Measurements from ENCODE around the gene DDIT4. TPM values are rescaled to one million over a fixed set of nuclear protein-coding genes. Genes with fewer than 3 reads are reported as not detected.
"Not testable (repeated sequence)": the region's sequence is repeated elsewhere in the genome, so short reads cannot be mapped to it uniquely, and the experiment has no call there.

Gene DDIT4
- total RNA-seq, 4 donors from 2014 or later = 93.0 to 309 (median 134) TPM

DNA sequence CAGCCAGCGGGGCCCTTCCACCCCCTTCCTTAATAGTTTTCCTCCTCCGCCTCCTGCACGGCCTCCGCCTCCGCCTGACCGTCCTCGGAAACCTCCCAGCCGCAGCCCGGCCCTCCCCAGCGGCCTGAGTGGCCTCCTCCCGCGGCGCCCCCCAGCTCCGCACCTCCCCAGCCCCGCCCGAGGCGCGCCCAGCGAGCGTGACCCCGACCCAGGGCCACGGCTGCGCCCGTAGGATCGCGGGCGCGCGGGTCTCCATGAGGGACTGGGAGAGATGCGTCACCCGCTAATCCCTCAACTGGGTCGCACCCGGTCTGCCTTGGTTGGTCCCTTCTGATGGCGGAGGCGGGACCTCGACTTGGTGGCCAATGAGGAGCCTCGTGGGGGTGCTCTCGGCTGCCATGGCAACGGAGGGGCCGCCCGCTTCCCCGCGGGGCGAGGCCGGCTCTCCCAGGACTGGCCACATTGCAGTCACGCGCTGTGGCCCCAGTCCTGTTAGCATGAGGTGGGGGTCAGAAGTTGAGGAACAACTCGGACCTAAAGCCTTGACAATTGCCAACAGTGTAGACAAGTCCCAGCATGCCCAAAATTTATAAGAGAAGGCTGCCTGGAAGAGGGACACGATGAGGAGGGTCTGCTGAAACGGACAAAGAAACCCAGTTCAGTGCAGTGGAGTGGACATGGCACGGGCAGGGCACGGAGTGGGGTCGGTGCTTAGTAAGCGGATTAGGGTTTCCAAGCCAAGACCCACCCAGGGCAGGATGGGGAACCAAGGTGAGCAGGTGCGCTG lies 24.3 kb downstream of the DDIT4 start:
- peak; percentile 99 for DNase-seq
- H3K9me3 ChIP-seq = no peaks in the 10 kb centered on the region
- H3K36me3 ChIP-seq = no peaks in the 10 kb centered on the region
- H3K4me3 ChIP-seq (replicated peaks in 1 of 3) = peak overlapping the region in 2 of 3 donors; percentile 37 to 75
- no peaks in the 10 kb centered on the region for H3K27me3 ChIP-seq
- peaks cover 12 to 19% of the 10 kb centered on the region in 2 donors for H3K4me1 ChIP-seq
- H3K27ac ChIP-seq = peak overlapping the region; percentile 83 to 95 (median 94)
- intact Hi-C loops (cut with DNase I) = no loop called here
- TF ChIP-seq, protein P1, sequence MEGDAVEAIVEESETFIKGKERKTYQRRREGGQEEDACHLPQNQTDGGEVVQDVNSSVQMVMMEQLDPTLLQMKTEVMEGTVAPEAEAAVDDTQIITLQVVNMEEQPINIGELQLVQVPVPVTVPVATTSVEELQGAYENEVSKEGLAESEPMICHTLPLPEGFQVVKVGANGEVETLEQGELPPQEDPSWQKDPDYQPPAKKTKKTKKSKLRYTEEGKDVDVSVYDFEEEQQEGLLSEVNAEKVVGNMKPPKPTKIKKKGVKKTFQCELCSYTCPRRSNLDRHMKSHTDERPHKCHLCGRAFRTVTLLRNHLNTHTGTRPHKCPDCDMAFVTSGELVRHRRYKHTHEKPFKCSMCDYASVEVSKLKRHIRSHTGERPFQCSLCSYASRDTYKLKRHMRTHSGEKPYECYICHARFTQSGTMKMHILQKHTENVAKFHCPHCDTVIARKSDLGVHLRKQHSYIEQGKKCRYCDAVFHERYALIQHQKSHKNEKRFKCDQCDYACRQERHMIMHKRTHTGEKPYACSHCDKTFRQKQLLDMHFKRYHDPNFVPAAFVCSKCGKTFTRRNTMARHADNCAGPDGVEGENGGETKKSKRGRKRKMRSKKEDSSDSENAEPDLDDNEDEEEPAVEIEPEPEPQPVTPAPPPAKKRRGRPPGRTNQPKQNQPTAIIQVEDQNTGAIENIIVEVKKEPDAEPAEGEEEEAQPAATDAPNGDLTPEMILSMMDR (IDR thresholded peaks at IDR 0.05) = no peak
- peak; percentile 59 to 97 for TF ChIP-seq POLR2A (IDR thresholded peaks at IDR 0.05)
- 10 to 48% methylated on average over 8 to 34 of the region's 55 CpGs for WGBS, 2 donors

DNA sequence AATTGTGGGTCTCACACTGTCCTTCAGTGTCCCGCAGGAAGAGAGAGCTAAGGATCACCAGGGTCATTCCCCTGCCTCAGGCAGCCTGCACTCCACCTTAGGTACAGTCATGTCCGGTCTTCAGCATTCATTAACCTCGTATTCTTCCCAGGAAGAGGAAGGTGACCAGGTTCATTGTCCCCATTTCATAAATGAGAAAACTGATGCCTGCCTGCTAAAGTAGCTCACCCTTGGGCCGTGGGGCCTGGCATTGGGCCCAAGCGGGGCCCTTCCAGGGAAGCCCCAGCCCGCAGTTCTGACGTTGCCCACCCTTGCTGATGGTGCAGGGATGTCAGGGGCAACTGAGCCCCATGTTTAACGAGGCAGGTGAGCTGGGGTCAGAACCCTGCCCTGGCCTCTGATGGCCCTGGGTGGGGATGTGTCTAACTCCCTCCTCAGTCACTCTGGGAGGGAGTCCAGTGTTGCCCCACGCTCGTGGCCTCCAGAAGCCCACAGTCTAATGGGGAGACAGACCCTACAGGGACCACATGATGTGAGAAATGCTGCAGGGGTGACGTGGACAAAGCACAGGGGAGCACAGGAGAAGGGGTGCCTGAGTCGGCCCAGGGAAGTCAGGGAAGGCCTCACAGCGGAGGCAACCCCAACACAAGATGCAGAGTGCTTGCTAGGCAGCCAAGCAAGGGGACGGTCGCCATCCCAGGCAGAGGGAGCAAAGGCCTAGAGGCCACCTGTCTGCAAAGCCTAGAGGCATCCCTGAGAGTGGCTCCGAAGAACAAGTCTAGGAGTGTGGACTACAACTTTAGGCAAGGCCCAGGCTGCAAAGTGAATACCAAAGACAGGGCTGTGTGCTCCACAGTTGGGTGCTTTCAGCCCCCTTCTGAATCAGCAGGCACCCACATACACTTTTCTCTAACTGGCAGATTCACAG lies 25.1 kb downstream of the DDIT4 start:
- no peak overlapping the region for H3K4me3 ChIP-seq (replicated peaks in 1 of 3)
- H3K4me1 ChIP-seq = peaks cover 12 to 19% of the 10 kb centered on the region in 2 donors
- H3K9me3 ChIP-seq = no peaks in the 10 kb centered on the region
- no peak for DNase-seq
- 95% methylated on average over 14 to 16 of the region's 16 CpGs for WGBS, 2 donors
- intact Hi-C loops (cut with DNase I) = no loop called here
- H3K27ac ChIP-seq = peak overlapping the region; percentile 81 to 95 (median 94)
- H3K27me3 ChIP-seq = no peaks in the 10 kb centered on the region
- H3K36me3 ChIP-seq = no peaks in the 10 kb centered on the region
- TF ChIP-seq POLR2A (IDR thresholded peaks at IDR 0.05) = no peak
- TF ChIP-seq, protein P1 (IDR thresholded peaks at IDR 0.05) = no peak

DNA sequence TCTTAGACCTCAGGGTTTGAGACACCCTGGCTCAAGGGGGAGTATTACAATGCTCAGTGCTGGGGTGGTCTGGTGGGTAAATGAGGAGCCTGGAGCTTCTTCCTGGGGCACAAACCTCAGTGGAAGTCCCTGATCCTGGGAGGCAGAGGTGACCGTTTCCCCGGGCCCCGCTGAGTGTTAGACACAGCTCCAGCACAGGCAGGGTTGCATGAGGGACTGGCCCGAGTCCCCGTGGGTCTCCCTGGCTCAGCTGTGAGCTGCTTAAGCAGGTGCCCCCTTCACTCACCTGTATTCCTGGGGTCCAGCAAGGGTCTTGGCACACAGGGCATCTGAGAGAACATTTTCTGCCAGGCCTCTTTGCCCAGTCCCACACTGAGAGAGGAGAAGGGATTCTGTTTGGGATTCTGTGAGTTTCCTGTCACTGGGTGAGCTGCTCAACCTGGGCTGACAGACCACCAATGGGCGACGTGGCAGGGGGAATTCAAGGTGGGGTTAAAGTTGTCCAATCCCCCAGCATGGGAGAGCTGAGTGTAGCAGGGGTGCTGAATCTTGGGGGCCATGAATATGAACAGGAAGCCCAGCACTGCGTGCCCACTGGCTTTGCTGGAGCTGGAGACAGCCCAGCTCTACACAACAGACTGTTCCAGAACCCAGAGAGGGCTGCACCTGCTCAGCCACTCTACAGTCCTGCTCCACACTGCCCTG lies 29.9 kb downstream of the DDIT4 start:
- DNase-seq = no peak
- no peaks in the 10 kb centered on the region for H3K9me3 ChIP-seq
- TF ChIP-seq, protein P1 (IDR thresholded peaks at IDR 0.05) = no peak
- TF ChIP-seq POLR2A (IDR thresholded peaks at IDR 0.05) = no peak
- H3K27ac ChIP-seq = no peak overlapping the region
- no peak overlapping the region for H3K4me3 ChIP-seq (replicated peaks in 1 of 3)
- no peaks in the 10 kb centered on the region for H3K36me3 ChIP-seq
- peaks cover 14 to 29% of the 10 kb centered on the region in 2 donors for H3K4me1 ChIP-seq
- intact Hi-C loops (cut with DNase I) = no loop called here
- 92% methylated on average over 4 to 8 of the region's 8 CpGs for WGBS, 2 donors
- H3K27me3 ChIP-seq = no peaks in the 10 kb centered on the region

DNA sequence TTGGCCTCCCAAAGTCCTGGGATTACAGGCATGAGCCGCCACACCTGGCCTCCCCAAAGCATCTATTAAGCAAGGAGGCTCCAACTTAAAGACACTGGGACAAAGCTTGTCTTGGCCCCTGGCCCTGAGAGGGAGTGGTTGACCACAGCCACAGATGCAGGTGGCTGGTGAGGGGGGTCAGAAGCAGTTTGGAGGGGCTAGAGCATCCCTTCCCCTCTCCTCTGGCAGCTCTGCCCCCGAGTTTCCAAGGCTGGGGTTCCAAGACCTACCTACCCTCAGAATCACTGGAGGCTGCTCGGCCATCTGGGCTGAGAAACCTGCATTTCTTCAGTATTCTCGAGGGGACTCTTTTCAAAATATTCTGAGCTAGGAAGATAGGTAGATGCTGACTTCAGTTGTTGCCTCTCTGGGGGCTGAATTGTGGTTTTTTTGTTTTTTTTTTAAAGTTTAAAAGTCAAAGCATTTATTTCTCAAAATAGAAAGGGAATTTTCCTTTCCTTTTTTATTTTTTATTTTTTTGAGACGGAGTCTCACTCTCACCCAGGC lies 32.6 kb downstream of the DDIT4 start:
- H3K27me3 ChIP-seq = no peaks in the 10 kb centered on the region
- intact Hi-C loops (cut with DNase I) = no loop called here
- H3K4me3 ChIP-seq (replicated peaks in 1 of 3) = no peak overlapping the region
- peaks cover 15 to 52% of the 10 kb centered on the region in 2 donors for H3K4me1 ChIP-seq
- 82% methylated on average over 5 of the region's 5 CpGs for WGBS, 2 donors
- H3K36me3 ChIP-seq = no peaks in the 10 kb centered on the region
- peak overlapping the region; percentile 81 to 89 (median 84) for H3K27ac ChIP-seq
- H3K9me3 ChIP-seq = no peaks in the 10 kb centered on the region
- TF ChIP-seq POLR2A (IDR thresholded peaks at IDR 0.05) = no peak
- TF ChIP-seq, protein P1 (IDR thresholded peaks at IDR 0.05) = no peak
- no peak for DNase-seq

DNA sequence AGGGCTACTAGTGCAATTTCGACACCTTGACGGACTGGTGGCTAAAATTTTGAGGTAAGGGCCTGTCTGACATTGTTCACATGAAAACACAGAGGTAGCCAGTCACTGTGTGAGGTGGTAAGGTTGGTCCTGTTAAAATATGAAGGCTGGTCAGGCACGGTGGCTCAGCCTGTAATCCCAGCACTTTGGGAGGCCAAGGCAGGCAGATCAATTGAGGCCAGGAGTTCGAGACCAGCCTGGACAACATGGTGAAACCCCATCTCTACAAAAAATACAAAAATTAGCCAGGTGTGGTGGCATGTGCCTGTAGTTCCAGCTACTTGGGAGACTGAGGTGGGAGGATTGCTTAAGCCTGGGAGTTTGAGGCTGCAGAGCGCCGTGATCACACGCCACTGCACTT lies 34.0 kb downstream of the DDIT4 start:
- DNase-seq; H3K9me3 ChIP-seq; H3K27me3 ChIP-seq; H3K4me3 ChIP-seq (replicated peaks in 1 of 3); intact Hi-C loops (cut with DNase I); H3K36me3 ChIP-seq: not testable (repeated sequence)
- Histone ChIP-seq H3K27ac (peak overlapping the region; percentile 81 to 89 (median 84)), H3K4me1 (peaks cover 15 to 52% of the 10 kb centered on the region in 2 donors)
- 95 to 96% methylated on average over 7 of the region's 7 CpGs for WGBS, 2 donors
